ENCODE data around the gene TIMM9. TPM values are rescaled to one million over a fixed set of nuclear protein-coding genes. Genes with fewer than 3 reads are reported as not detected.

The TIMM9 gene
- total and polyA plus RNA-seq, 2 donors (not counting 1 experiment from before 2014, with no cell fraction given): 20.1 to 36.2 TPM

DNA sequence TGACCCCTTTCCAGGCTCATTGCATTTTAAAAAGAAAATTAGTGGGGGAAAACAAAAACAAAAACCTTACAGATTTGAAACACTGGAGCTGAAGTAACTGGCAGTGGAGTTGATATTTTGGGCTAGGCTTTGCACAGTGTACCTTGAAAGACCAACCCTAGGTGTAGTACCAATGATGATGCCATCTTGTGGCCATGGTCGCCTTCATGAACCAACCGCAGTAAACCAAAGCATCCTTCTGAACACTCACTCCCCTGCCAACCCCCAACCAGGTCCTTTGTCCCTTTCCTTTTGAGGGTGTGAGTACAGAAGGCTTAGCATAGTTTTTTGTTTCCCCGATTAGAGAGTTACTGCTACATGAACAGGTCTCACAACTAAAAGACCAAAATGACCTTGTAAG lies 25.7 kb downstream of the TIMM9 start:
- no peaks in the 10 kb centered on the region for H3K4me1 ChIP-seq (ENCODE audit: control insufficient read depth, extremely low read depth, insufficient read depth, low read length)
- no peaks in the 10 kb centered on the region for H3K36me3 ChIP-seq (ENCODE audit: control insufficient read depth, insufficient read depth, low read length)
- no peak overlapping the region for H2AFZ ChIP-seq (ENCODE audit: low read length)
- no peak overlapping the region for H3K9ac ChIP-seq (ENCODE audit: insufficient read depth, low read length)
- H3K9me3 ChIP-seq (ENCODE audit: control insufficient read depth, insufficient read depth, low read depth, low read length): no peaks in the 10 kb centered on the region
- no peaks in the 10 kb centered on the region for H3K27me3 ChIP-seq (ENCODE audit: control insufficient read depth, insufficient read depth, low read length)
- TF ChIP-seq, protein P1, sequence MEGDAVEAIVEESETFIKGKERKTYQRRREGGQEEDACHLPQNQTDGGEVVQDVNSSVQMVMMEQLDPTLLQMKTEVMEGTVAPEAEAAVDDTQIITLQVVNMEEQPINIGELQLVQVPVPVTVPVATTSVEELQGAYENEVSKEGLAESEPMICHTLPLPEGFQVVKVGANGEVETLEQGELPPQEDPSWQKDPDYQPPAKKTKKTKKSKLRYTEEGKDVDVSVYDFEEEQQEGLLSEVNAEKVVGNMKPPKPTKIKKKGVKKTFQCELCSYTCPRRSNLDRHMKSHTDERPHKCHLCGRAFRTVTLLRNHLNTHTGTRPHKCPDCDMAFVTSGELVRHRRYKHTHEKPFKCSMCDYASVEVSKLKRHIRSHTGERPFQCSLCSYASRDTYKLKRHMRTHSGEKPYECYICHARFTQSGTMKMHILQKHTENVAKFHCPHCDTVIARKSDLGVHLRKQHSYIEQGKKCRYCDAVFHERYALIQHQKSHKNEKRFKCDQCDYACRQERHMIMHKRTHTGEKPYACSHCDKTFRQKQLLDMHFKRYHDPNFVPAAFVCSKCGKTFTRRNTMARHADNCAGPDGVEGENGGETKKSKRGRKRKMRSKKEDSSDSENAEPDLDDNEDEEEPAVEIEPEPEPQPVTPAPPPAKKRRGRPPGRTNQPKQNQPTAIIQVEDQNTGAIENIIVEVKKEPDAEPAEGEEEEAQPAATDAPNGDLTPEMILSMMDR (conservative IDR thresholded peaks at IDR 0.05 in 1 of 2, IDR thresholded peaks at IDR 0.05 in 1 of 2; ENCODE audit: low read depth in 1 of 2, low read length in 2 of 2): no peak
- TF ChIP-seq EZH2 (IDR thresholded peaks at IDR 0.05; ENCODE audit: low read length, missing control alignments): no peak
- H3K4me3 ChIP-seq (replicated peaks in 1 of 4; ENCODE audit: control extremely low read depth in 1 of 4, insufficient read depth in 1 of 4, low read depth in 3 of 4, low read length in 4 of 4): no peak overlapping the region
- H3K27ac ChIP-seq (ENCODE audit: insufficient read depth, low read length): no peak overlapping the region
- DNase-seq (ENCODE audit: low read depth in 2 of 2): no peak
- H3K79me2 ChIP-seq (ENCODE audit: control insufficient read depth, insufficient read depth, low read length): no peaks in the 10 kb centered on the region
- no peak overlapping the region for H3K4me2 ChIP-seq (ENCODE audit: extremely low read depth, insufficient read depth, low read length)
- H4K20me1 ChIP-seq (ENCODE audit: control insufficient read depth, extremely low read depth, insufficient read depth, low read length): no peaks in the 10 kb centered on the region

DNA sequence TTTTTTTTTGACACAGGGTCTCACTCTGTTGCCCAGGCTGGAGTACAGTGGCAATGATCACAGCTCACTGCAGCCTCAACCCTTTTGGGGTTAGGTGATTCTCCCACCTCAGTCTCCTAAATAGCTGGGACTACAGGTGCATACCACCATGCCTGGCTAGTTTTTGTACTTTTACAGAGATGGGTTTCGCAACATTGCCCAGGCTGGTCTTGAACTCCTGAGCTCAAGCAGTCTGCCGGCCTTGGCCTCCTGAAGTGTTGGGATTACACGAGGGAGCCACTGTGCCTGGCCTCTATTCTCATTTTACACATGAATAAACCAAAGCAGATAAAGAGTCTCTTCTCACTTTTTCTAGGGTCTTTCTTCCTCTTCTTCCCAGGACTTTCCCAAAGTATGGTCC lies 28.4 kb downstream of the TIMM9 start:
- Histone ChIP-seq H3K4me2 (ENCODE audit: extremely low read depth, insufficient read depth, low read length) (no peak overlapping the region), H3K9ac (ENCODE audit: insufficient read depth, low read length) (no peak overlapping the region), H2AFZ (ENCODE audit: low read length) (no peak overlapping the region), H3K27me3 (ENCODE audit: control insufficient read depth, insufficient read depth, low read length) (no peaks in the 10 kb centered on the region), H3K36me3 (ENCODE audit: control insufficient read depth, insufficient read depth, low read length) (no peaks in the 10 kb centered on the region), H3K4me1 (ENCODE audit: control insufficient read depth, extremely low read depth, insufficient read depth, low read length) (peaks cover 3% of the 10 kb centered on the region), H3K9me3 (ENCODE audit: control insufficient read depth, insufficient read depth, low read depth, low read length) (no peaks in the 10 kb centered on the region), H4K20me1 (ENCODE audit: control insufficient read depth, extremely low read depth, insufficient read depth, low read length) (no peaks in the 10 kb centered on the region), H3K79me2 (ENCODE audit: control insufficient read depth, insufficient read depth, low read length) (no peaks in the 10 kb centered on the region), H3K4me3 (replicated peaks in 1 of 4; ENCODE audit: control extremely low read depth in 1 of 4, insufficient read depth in 1 of 4, low read depth in 3 of 4, low read length in 4 of 4) (no peak overlapping the region), H3K27ac (ENCODE audit: insufficient read depth, low read length) (no peak overlapping the region)
- no peak for DNase-seq (ENCODE audit: low read depth in 2 of 2)
- TF ChIP-seq, protein P1 (conservative IDR thresholded peaks at IDR 0.05 in 1 of 2, IDR thresholded peaks at IDR 0.05 in 1 of 2; ENCODE audit: low read depth in 1 of 2, low read length in 2 of 2): no peak
- no peak for TF ChIP-seq EZH2 (IDR thresholded peaks at IDR 0.05; ENCODE audit: low read length, missing control alignments)

DNA sequence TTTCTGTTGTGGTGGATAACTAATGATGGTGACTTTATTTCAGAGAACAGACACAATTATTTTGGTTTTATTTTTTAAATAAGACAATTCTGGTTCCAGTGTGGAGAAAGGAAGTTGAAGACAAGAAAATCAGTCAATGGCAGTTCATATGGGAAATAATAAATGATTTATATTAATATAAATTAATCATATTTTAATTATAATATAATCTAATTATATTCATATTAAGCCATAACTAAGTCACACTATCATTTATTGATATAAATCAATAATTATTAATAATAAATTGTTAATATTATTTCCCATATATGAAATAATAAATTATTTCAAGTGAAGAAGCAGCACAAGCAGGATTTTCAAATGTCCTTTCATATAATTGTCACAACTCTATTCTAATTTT lies 28.8 kb downstream of the TIMM9 start:
- Histone ChIP-seq H3K27me3 (ENCODE audit: control insufficient read depth, insufficient read depth, low read length) (no peaks in the 10 kb centered on the region), H3K4me1 (ENCODE audit: control insufficient read depth, extremely low read depth, insufficient read depth, low read length) (peaks cover 3% of the 10 kb centered on the region), H3K4me2 (ENCODE audit: extremely low read depth, insufficient read depth, low read length) (no peak overlapping the region), H3K9ac (ENCODE audit: insufficient read depth, low read length) (no peak overlapping the region), H3K27ac (ENCODE audit: insufficient read depth, low read length) (no peak overlapping the region), H2AFZ (ENCODE audit: low read length) (no peak overlapping the region), H4K20me1 (ENCODE audit: control insufficient read depth, extremely low read depth, insufficient read depth, low read length) (no peaks in the 10 kb centered on the region), H3K9me3 (ENCODE audit: control insufficient read depth, insufficient read depth, low read depth, low read length) (no peaks in the 10 kb centered on the region), H3K79me2 (ENCODE audit: control insufficient read depth, insufficient read depth, low read length) (no peaks in the 10 kb centered on the region), H3K4me3 (replicated peaks in 1 of 4; ENCODE audit: control extremely low read depth in 1 of 4, insufficient read depth in 1 of 4, low read depth in 3 of 4, low read length in 4 of 4) (no peak overlapping the region), H3K36me3 (ENCODE audit: control insufficient read depth, insufficient read depth, low read length) (no peaks in the 10 kb centered on the region)
- DNase-seq (ENCODE audit: low read depth in 2 of 2): no peak
- TF ChIP-seq, protein P1 (conservative IDR thresholded peaks at IDR 0.05 in 1 of 2, IDR thresholded peaks at IDR 0.05 in 1 of 2; ENCODE audit: low read depth in 1 of 2, low read length in 2 of 2): no peak
- TF ChIP-seq EZH2 (IDR thresholded peaks at IDR 0.05; ENCODE audit: low read length, missing control alignments): no peak
